Endothelial cell of umbilical vein (primary cell): Measurements from ENCODE around the gene HLA-B. TPM values are rescaled to one million over a fixed set of nuclear protein-coding genes. Genes with fewer than 3 reads are reported as not detected.

ENCODE experiments used
- BruUV-seq: library from RNA; stranded (reverse); fragments of 400-500 nt; replicated peaks from 2 replicates; lab custom pipeline; 2021; lab: Mats Ljungman, UMichigan
- CTCF ChIA-PET: fragments of 300-600, 350-600 bp; sonication (Branson Sonifier 250); formaldehyde crosslinking; loops from one replicate; lab custom pipeline; 2021; ENCODE audit warnings: antibody characterized with exemption, inconsistent platforms; lab: Charles Lee
- POLR2A ChIA-PET: fragments of 300-600, 350-600 bp; sonication (Branson Sonifier 250); formaldehyde crosslinking; loops from one replicate; lab custom pipeline; 2021; ENCODE audit warnings: antibody characterized with exemption, inconsistent platforms; lab: Charles Lee
- DNase-seq: peaks from one replicate; pipeline ENCODE4 v3.0.0-alpha.2; 2011; ENCODE audit warnings: low read depth, low spot score
- FAIRE-seq: peaks from 2 replicates; lab custom pipeline; 2011; peaks lifted over from hg19 to GRCh38; lab: Jason Lieb, UNC
- H2AFZ ChIP-seq: 2 replicates; pipeline ENCODE4 v1.6.0; 2012; ENCODE audit warnings: low read depth, low read length, control low read depth, inconsistent platforms
- H3K27ac ChIP-seq: 2 replicates; pipeline ENCODE4 v1.5.1; 2011; ENCODE audit warnings: low read depth, mild to moderate bottlenecking, control low read depth, low read length, moderate library complexity; ENCODE audit not compliant: insufficient read depth
- H3K27me3 ChIP-seq, 2 experiments: 2 replicates each; pipeline versions ENCODE4 v1.6.0 to v1.6.1; 2011; ENCODE audit warnings: low read length in 2 of 2, mixed read lengths in 1 of 2; ENCODE audit not compliant: control insufficient read depth in 2 of 2, insufficient read depth in 2 of 2
- H3K36me3 ChIP-seq, 2 experiments: 2 replicates in 1 of 2; 3 replicates in 1 of 2; pipeline ENCODE4 v1.5.1; 2011; ENCODE audit warnings: low read length in 2 of 2, mild to moderate bottlenecking in 1 of 2, moderate library complexity in 1 of 2; ENCODE audit not compliant: control insufficient read depth in 2 of 2, insufficient read depth in 2 of 2; ENCODE audit errors: extremely low read depth in 1 of 2
- H3K4me1 ChIP-seq: 3 replicates; pipeline ENCODE4 v1.5.1; 2011; ENCODE audit warnings: mild to moderate bottlenecking, low read length; ENCODE audit not compliant: control insufficient read depth, insufficient read depth; ENCODE audit errors: extremely low read depth
- H3K4me2 ChIP-seq: 2 replicates; pipeline ENCODE4 v1.6.1; 2011; ENCODE audit warnings: low read length, control low read depth, mixed read lengths; ENCODE audit not compliant: insufficient read depth
- H3K4me3 ChIP-seq, 3 experiments: fragments of 200-600 bp in 1 of 3; sonication (generic), shearing (Covaris generic) in 1 of 3; replicated peaks in 1 of 3; 2 replicates each; pipeline ENCODE4 v1.5.1; 2011 to 2016; ENCODE audit warnings: control low read depth in 3 of 3, low read length in 3 of 3, mild to moderate bottlenecking in 2 of 3, inconsistent platforms in 1 of 3, low read depth in 1 of 3, moderate library complexity in 1 of 3; ENCODE audit not compliant: insufficient read depth in 1 of 3
- H3K79me2 ChIP-seq: 2 replicates; pipeline ENCODE4 v1.6.0; 2012; ENCODE audit warnings: low read length, inconsistent platforms; ENCODE audit not compliant: control insufficient read depth, insufficient read depth
- H3K9ac ChIP-seq: replicated peaks from 2 replicates; pipeline ENCODE3; 2011; ENCODE audit warnings: low read length, control low read depth; ENCODE audit not compliant: insufficient read depth; ENCODE audit errors: extremely low read depth
- H3K9me1 ChIP-seq: replicated peaks from 3 replicates; pipeline ENCODE4 v1.6.0; 2011; ENCODE audit warnings: mild to moderate bottlenecking, low read length; ENCODE audit not compliant: control insufficient read depth, insufficient read depth; ENCODE audit errors: extremely low read depth
- H3K9me3 ChIP-seq: replicated peaks from 2 replicates; pipeline ENCODE4 v1.5.1; 2012; ENCODE audit warnings: low read length, inconsistent platforms; ENCODE audit not compliant: control insufficient read depth, insufficient read depth
- H4K20me1 ChIP-seq: replicated peaks from 2 replicates; pipeline ENCODE3; 2011; ENCODE audit warnings: mild to moderate bottlenecking, low read length; ENCODE audit not compliant: control insufficient read depth, insufficient read depth; ENCODE audit errors: extremely low read depth
- EZH2 ChIP-seq: IDR thresholded peaks from 2 replicates; pipeline ENCODE4 v1.6.1; 2012; ENCODE audit warnings: borderline replicate concordance, low read depth, mild to moderate bottlenecking, moderate library complexity, low read length, inconsistent platforms; ENCODE audit not compliant: severe bottlenecking
- FOS ChIP-seq: IDR thresholded peaks from 2 replicates; pipeline ENCODE4 v1.6.1; 2011; ENCODE audit warnings: mild to moderate bottlenecking, low read length, moderate library complexity, borderline replicate concordance; ENCODE audit not compliant: insufficient read depth
- GATA2 ChIP-seq: IDR thresholded peaks from 2 replicates; pipeline ENCODE4 v1.7.0; 2011; ENCODE audit warnings: low read depth, mild to moderate bottlenecking, moderate library complexity, mixed read lengths, low read length; ENCODE audit not compliant: insufficient read length, insufficient read depth
- JUN ChIP-seq: IDR thresholded peaks from 2 replicates; pipeline ENCODE4 v1.6.1; 2011; ENCODE audit warnings: borderline replicate concordance, low read depth; ENCODE audit not compliant: insufficient read length, insufficient read depth
- MYC ChIP-seq: IDR thresholded peaks from one replicate; pipeline ENCODE4 v1.6.1; 2011; ENCODE audit warnings: mild to moderate bottlenecking, low read depth, low read length
- POLR2A ChIP-seq: IDR thresholded peaks from 2 replicates; pipeline ENCODE4 v1.6.1; 2012; ENCODE audit warnings: low read depth, mild to moderate bottlenecking, control low read depth, low read length
- POLR2AphosphoS5 ChIP-seq: IDR thresholded peaks from 2 replicates; pipeline ENCODE4 v1.6.1; 2012; ENCODE audit warnings: low read depth, mild to moderate bottlenecking, control low read depth, low read length, moderate library complexity; ENCODE audit not compliant: insufficient read depth
- dilution Hi-C: fragments of 300-500 bp; cut with MboI; formaldehyde crosslinking; loops from one replicate; pipeline ENCODE4 v1.15.0; 2019; ENCODE audit warnings: low sequenced_read_pairs; ENCODE audit not compliant: extremely low pct_ligation_motif_present
- intact Hi-C: fragments of 100-400 bp; cut with micrococcal nuclease; formaldehyde crosslinking; loops from one replicate; pipeline ENCODE4 v1.10.0; 2022
- polyA plus RNA-seq, 4 experiments: library from polyadenylated mRNA; depleted of rRNA in 3 of 4; stranded (reverse) in 3 of 4; unstranded in 1 of 4; fragments of >200 nt; gene quantifications; 2 replicates each; pipeline versions ENCODE4 v1.2.1 to v1.2.3, GENCODE V29; 2011 to 2012; ENCODE audit warnings: missing spikeins in 1 of 4
- total RNA-seq: library from RNA; stranded (reverse); gene quantifications from 2 replicates; pipeline ENCODE4 v1.2.3, GENCODE V29; 2021
- TF ChIP-seq, protein P1 (sequence below): IDR thresholded peaks from 2 replicates; pipeline ENCODE4 v1.6.1; 2011; ENCODE audit not compliant: insufficient read depth, insufficient read length
- TF ChIP-seq, protein P2 (sequence below), 2 donors: IDR thresholded peaks; 1 replicate in 1 of 2; 2 replicates in 1 of 2; pipeline ENCODE4 v1.5.1; 2011; ENCODE audit warnings: low read length in 2 of 2, mild to moderate bottlenecking in 2 of 2, moderate library complexity in 2 of 2, control low read depth in 1 of 2, inconsistent platforms in 1 of 2, low read depth in 1 of 2; ENCODE audit not compliant: insufficient read depth in 1 of 2; ENCODE audit errors: extremely low read depth in 1 of 2

Gene HLA-B
- total and polyA plus RNA-seq, 2 donors (not counting 3 experiments of a cell fraction or from before 2014, with no cell fraction given): 119 to 126 TPM

DNA sequence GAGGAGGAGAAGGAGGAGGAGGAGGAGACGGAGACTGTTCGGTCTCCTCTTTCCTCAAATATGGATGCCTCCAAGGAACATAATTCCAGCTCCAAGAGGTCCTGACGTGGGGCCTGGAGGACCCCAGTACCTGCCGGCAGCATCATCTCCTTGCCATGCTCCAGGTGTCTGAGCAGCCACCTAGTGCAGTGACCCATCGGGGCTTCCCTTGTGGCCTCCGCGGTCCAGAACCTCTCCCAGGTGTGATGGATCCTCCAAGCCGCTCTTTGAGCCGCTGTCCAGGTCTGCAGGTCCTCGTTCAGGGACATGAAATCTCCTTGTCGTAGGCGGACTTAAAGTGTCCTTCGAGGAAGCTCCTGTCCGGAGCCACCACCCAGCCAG is 49.3 kb downstream of the HLA-B start:
- Histone ChIP-seq H3K9me3 (no peaks in the 10 kb centered on the region), H3K4me3 (no peak overlapping the region), H3K9me1 (no peaks in the 10 kb centered on the region), H3K4me1 (no peaks in the 10 kb centered on the region), H3K36me3 (no peaks in the 10 kb centered on the region), H2AFZ (no peak overlapping the region), H4K20me1 (no peaks in the 10 kb centered on the region), H3K79me2 (no peaks in the 10 kb centered on the region), H3K27me3 (peaks cover 40 to 41% of the 10 kb centered on the region in 2 experiments), H3K27ac (no peak overlapping the region), H3K9ac (no peak overlapping the region), H3K4me2 (no peak overlapping the region)
- ChIA-PET POLR2A (no interaction called here), CTCF (no interaction called here)
- no TSS peak for BruUV-seq
- intact Hi-C loops: no loop called here
- no peak for TF ChIP-seq MYC
- TF ChIP-seq, protein P1, sequence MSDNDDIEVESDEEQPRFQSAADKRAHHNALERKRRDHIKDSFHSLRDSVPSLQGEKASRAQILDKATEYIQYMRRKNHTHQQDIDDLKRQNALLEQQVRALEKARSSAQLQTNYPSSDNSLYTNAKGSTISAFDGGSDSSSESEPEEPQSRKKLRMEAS: no peak
- no peak for TF ChIP-seq FOS
- TF ChIP-seq EZH2: no peak
- no peak for TF ChIP-seq POLR2AphosphoS5
- TF ChIP-seq JUN: no peak
- TF ChIP-seq, protein P2, sequence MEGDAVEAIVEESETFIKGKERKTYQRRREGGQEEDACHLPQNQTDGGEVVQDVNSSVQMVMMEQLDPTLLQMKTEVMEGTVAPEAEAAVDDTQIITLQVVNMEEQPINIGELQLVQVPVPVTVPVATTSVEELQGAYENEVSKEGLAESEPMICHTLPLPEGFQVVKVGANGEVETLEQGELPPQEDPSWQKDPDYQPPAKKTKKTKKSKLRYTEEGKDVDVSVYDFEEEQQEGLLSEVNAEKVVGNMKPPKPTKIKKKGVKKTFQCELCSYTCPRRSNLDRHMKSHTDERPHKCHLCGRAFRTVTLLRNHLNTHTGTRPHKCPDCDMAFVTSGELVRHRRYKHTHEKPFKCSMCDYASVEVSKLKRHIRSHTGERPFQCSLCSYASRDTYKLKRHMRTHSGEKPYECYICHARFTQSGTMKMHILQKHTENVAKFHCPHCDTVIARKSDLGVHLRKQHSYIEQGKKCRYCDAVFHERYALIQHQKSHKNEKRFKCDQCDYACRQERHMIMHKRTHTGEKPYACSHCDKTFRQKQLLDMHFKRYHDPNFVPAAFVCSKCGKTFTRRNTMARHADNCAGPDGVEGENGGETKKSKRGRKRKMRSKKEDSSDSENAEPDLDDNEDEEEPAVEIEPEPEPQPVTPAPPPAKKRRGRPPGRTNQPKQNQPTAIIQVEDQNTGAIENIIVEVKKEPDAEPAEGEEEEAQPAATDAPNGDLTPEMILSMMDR (IDR thresholded peaks at IDR 0.05; ENCODE audit: extremely low read depth in 1 of 2, insufficient read depth in 1 of 2, low read depth in 1 of 2, low read length in 2 of 2): no peak
- TF ChIP-seq POLR2A: no peak
- no peak for TF ChIP-seq GATA2
- FAIRE-seq (no peak), DNase-seq (no peak)
- dilution Hi-C loops: no loop called here
